ENCODE measurements around the gene MAP4K2. TPM values are rescaled to one million over a fixed set of nuclear protein-coding genes. Genes with fewer than 3 reads are reported as not detected.

The MAP4K2 gene
- total RNA-seq, 1 experiment from 2014 or later = 24.7 TPM

DNA sequence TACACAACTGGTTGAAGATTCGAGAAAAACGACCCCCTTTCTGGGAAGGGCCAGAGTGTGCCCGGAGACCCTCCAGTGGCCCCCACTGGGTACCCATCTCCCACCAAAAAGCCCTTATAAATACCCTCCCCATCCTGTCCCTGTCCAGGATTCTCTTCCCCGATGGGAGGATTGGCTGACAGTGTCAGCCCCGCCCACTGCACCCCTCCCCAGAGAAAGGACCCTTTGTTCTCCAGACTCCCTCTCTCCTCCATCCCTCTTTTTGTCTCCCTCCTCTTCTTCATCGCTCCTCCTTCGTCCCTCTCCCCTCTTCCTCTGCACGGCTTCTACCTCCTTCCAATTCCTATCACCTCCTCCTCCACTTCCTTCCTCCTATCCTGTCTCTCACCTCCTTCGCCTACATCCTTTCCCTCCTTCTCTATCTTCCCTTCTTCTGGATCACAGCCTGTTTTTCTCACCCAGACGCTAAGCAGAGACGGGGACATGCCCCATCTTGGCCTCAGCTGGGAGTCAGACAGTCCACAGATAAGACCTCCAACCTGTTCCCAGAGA lies 20.6 kb upstream of the MAP4K2 start:
- no peak overlapping the region for H3K4me3 Mint-ChIP-seq
- H3K9me3 Mint-ChIP-seq = no peaks in the 10 kb centered on the region
- H3K79me1 ChIP-seq (ENCODE audit: insufficient read depth, low read depth, low read length, poor library complexity, severe bottlenecking) = no peaks in the 10 kb centered on the region
- H4K5ac ChIP-seq (ENCODE audit: insufficient read length, low read depth, low read length) = no peak overlapping the region
- peaks cover 0 to 2% of the 10 kb centered on the region in 2 experiments; a peak in 2 of 4 replicates for H3K4me1 Mint-ChIP-seq
- no peaks in the 10 kb centered on the region for H3K79me2 ChIP-seq (ENCODE audit: insufficient read depth, low read length)
- H3K23ac ChIP-seq (ENCODE audit: insufficient read length, low read depth, low read length) = no peak overlapping the region
- no peak overlapping the region for H3K18ac ChIP-seq (ENCODE audit: insufficient read length, low read depth, low read length)
- no peak for DNase-seq
- H3K27me3 Mint-ChIP-seq (ENCODE audit: low read depth) = no peaks in the 10 kb centered on the region; the same call in 1 of the 2 replicates
- H3K27me3 ChIP-seq (ENCODE audit: insufficient read depth, low read length) = no peaks in the 10 kb centered on the region
- H3K4ac ChIP-seq (ENCODE audit: low read depth, low read length) = no peak overlapping the region
- no peak overlapping the region for H2BK15ac ChIP-seq (ENCODE audit: low read depth, low read length)
- TF ChIP-seq, protein P1, sequence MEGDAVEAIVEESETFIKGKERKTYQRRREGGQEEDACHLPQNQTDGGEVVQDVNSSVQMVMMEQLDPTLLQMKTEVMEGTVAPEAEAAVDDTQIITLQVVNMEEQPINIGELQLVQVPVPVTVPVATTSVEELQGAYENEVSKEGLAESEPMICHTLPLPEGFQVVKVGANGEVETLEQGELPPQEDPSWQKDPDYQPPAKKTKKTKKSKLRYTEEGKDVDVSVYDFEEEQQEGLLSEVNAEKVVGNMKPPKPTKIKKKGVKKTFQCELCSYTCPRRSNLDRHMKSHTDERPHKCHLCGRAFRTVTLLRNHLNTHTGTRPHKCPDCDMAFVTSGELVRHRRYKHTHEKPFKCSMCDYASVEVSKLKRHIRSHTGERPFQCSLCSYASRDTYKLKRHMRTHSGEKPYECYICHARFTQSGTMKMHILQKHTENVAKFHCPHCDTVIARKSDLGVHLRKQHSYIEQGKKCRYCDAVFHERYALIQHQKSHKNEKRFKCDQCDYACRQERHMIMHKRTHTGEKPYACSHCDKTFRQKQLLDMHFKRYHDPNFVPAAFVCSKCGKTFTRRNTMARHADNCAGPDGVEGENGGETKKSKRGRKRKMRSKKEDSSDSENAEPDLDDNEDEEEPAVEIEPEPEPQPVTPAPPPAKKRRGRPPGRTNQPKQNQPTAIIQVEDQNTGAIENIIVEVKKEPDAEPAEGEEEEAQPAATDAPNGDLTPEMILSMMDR (conservative IDR thresholded peaks at IDR 0.05) = no peak
- H4K20me1 ChIP-seq (ENCODE audit: control insufficient read depth, insufficient read depth, insufficient read length) = no peaks in the 10 kb centered on the region
- H2BK5ac ChIP-seq (ENCODE audit: insufficient read length, low read length) = no peak overlapping the region
- H3T11ph ChIP-seq (ENCODE audit: low read length) = no peak overlapping the region
- no peak overlapping the region for H2AK5ac ChIP-seq (ENCODE audit: insufficient read length, low read length)
- no peak overlapping the region for H2BK120ac ChIP-seq (ENCODE audit: low read depth, low read length, poor library complexity, severe bottlenecking)
- no peak overlapping the region for H3K14ac ChIP-seq (ENCODE audit: insufficient read depth, low read length)
- H3K4me2 ChIP-seq (ENCODE audit: insufficient read depth, insufficient read length, low read length) = no peak overlapping the region
- WGBS (ENCODE audit: extremely low coverage, insufficient read length, low lambda C conversion rate) = 100% methylated on average over 4 of the region's 11 CpGs
- no peak overlapping the region for H3K27ac Mint-ChIP-seq
- H4K8ac ChIP-seq (replicated peaks; ENCODE audit: insufficient read length, low read depth, low read length) = no peak overlapping the region
- no peaks in the 10 kb centered on the region for H3K23me2 ChIP-seq (ENCODE audit: insufficient read length, low read depth, low read length, poor library complexity, severe bottlenecking)
- no peaks in the 10 kb centered on the region for H3K9me3 ChIP-seq (ENCODE audit: control insufficient read depth, low read depth, low read length)
- H3K9ac ChIP-seq (ENCODE audit: extremely low read depth, insufficient read length, low read length) = no peak overlapping the region
- no peak overlapping the region for H3K56ac ChIP-seq (ENCODE audit: insufficient read length, low read depth, low read length)
- H3K36me3 Mint-ChIP-seq (ENCODE audit: insufficient read depth in 1 of 3, low read depth in 3 of 3) = peaks cover 0 to 43% (median 13%) of the 10 kb centered on the region in 3 experiments; a peak in 5 of 7 replicates
- H4K91ac ChIP-seq (ENCODE audit: insufficient read length, low read depth, low read length) = no peak overlapping the region
- no peak overlapping the region for H2BK12ac ChIP-seq (ENCODE audit: insufficient read length, low read depth, low read length)
- no peak overlapping the region for H2AFZ ChIP-seq (ENCODE audit: low read length)
- no peak overlapping the region for H3K27ac ChIP-seq (ENCODE audit: insufficient read length, low read depth, low read length)
- no peaks in the 10 kb centered on the region for H3K4me1 ChIP-seq (ENCODE audit: insufficient read depth, low read length)
- no peak overlapping the region for H2BK20ac ChIP-seq (ENCODE audit: low read depth, low read length, poor library complexity, severe bottlenecking)

Data from H9 (cell line).